RKO (cell line): ENCODE data around the gene DOCK9.

Source experiments
- DNase-seq: peaks from one replicate; pipeline ENCODE4 v3.0.0-alpha.2; 2016; ENCODE audit warnings: low spot score

DOCK9 gene

GRCh38 chr13:98795220-98795619, 182.6 kb downstream of the DOCK9 start:
- DNase-seq: no peak

GRCh38 chr13:98794498-98794897, 183.4 kb downstream of the DOCK9 start:
- DNase-seq: no peak

GRCh38 chr13:98792785-98793495, 184.9 kb downstream of the DOCK9 start:
- no peak for DNase-seq

DNA sequence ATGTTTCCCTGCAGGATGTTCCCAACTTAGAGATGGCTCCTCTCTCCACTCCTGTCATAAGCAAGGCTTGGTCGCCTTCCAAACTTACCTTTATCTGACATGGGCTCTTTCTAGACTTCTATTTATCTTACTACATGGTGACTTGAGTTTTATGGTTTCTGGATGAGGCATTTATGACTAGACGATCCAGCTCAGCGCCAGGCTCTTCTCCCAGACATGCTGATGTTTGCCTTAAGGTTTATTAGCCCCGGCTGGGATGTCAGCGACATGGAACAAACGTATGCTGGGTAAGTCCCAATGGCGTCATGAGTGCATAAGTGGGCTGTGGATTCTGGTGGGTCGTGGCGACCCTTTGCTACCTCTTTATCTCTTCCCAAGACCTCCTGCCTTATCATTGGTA, 185.5 kb downstream of the DOCK9 start:
- no peak for DNase-seq

- no peak for DNase-seq
These were observed 186.3 kb downstream of the DOCK9 start for GRCh38 chr13:98791611-98792010.

DNA sequence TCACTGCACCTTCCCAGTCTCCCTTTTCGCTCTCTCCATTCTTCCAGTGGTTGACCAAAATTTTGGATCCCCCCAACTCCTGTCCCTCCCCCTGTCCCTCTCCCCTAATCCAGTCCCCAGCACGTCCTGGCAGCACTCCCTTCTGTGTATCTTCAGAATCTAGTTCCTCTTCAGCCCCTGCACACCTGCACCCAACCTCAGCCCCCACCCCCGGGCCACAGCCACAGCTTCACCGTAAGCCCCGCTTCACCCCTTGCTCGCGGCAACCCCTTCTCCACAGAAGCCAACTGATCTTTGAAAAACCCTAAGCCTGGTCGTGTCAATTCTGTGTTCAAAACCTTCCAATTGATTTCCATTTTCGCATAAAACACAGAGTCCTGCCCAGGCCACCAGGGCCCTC, 189.9 kb downstream of the DOCK9 start:
- no peak for DNase-seq

- no peak for DNase-seq
These were observed 190.7 kb downstream of the DOCK9 start for GRCh38 chr13:98787173-98787572.

- DNase-seq: no peak
These were observed 191.8 kb downstream of the DOCK9 start for GRCh38 chr13:98786023-98786422.

DNA sequence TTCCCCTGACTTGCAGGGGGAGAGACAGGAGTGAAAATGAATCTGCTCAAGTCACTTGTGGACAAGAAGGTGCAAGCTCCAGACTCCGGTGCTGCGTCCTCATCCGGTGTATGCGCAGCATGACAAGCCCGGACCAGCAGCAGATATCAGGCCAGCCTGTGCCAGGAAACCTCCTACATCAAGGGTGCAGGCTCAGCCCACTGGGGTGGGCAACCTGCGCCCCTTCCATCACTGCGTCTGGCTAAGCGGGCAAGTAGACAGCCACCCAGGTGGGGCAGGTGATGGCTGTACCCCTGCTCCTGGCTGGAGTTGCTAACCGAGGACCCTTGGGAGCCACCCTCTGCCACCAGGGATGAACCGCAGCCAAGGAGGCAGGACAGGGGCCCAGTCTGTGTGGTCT, 192.5 kb downstream of the DOCK9 start:
- no peak for DNase-seq

DNA sequence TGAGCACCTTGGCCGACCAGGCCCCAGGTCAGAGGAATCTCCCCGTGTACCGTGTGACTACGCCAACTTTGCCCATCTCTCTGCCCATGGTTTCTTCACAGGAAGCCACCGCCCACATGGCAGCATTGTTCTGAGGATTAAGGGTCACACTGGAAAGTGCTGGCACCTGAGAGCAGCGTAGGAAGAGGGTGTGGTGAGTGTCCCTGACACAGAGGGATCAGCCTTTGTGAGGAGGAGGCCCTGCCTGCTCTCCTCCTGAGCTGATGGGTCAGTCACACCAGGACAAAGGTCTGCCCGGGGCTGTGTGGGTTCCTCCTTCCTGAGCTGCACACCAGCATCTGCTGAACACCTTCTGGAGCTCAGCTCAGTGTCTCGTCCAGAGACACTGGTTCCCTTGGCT, 193.2 kb downstream of the DOCK9 start:
- no peak for DNase-seq

- no peak for DNase-seq
These were observed 193.9 kb downstream of the DOCK9 start for GRCh38 chr13:98783856-98784478.

- no peak for DNase-seq
These were observed 195.2 kb downstream of the DOCK9 start for GRCh38 chr13:98782654-98783053.

GRCh38 chr13:98781905-98782304, 196.0 kb downstream of the DOCK9 start:
- DNase-seq: no peak

DNA sequence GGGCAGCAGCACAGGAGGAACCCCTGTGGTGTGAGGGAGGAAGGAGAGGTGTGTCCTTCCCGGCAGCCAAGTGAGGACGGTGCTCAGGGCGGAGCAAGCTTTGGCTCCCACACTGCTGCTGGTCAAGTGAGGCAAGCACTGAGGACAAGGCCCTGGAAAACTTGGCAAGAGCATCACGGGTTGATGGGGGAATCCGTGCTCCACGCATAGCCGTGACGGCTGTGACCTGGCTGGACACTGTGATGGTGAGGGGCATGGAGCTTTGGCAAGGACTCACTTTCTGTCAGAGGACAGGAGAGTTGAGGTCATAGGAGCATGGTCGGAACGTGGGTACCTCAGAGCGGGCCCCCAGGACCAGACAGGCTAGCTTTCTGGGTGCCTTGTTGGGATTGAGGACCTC, 196.4 kb downstream of the DOCK9 start:
- no peak for DNase-seq

- DNase-seq: no peak
These were observed 196.8 kb downstream of the DOCK9 start for GRCh38 chr13:98781045-98781444.

- DNase-seq: no peak
These were observed 197.4 kb downstream of the DOCK9 start for GRCh38 chr13:98780451-98780850.

- DNase-seq: no peak
These were observed 198.2 kb downstream of the DOCK9 start for GRCh38 chr13:98779695-98780094.

- no peak for DNase-seq
These were observed 199.1 kb downstream of the DOCK9 start for GRCh38 chr13:98778749-98779148.

DNA sequence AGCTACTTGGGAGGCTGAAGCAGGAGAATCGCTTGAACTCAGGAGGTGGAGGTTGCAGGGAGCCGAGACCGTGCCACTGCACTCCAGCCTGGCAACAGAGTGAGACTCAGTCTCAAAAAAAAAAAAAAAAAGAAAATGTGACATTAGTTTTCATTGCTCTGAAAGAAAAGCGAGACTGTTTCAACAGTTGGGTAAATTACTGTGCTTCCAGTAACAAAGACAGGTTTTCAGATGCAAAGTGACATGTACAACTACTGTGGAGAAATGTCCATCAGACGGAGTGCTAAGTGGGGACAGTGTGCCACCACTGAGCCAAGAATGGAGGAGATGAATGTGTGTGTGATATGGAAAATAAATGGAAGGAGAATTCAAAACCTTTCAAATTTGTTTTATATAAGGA, 201.2 kb downstream of the DOCK9 start:
- no peak for DNase-seq

DNA sequence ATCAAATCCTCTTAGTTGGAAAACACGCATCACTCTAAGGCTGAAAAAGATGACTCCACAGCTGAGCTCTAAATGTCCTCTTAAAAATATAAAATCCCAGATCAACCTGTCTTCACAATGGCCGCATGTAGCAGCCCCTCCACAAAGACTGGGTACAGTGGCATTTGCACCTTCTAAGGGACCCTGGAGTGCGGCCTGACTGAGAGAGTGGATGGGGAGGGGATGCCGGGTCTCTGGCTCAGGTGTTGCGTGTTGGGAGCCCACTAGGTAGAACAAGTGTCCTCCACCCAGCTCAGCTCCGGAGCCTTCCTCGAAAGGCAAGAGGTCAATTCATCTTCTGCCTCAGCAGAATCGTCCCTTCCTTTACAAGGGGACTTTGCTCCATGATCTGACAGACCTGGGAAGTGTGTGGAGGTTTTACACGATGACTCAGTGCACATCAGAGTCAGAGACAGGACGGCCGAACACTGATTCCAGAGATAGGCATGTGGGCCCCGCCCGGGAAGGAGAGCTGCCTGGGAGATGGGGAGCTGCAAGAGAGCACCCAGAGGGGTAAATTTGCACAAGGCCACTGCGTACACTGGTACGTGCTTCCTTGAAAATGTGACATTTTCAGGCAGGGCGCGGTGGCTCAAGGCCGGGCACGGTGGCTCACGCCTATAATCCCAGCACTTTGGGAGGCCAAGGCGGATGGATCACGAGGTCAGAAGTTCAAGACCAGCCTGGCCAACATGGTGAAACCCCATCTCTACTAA, 201.8 kb downstream of the DOCK9 start:
- peak; percentile 62 for DNase-seq

DNA sequence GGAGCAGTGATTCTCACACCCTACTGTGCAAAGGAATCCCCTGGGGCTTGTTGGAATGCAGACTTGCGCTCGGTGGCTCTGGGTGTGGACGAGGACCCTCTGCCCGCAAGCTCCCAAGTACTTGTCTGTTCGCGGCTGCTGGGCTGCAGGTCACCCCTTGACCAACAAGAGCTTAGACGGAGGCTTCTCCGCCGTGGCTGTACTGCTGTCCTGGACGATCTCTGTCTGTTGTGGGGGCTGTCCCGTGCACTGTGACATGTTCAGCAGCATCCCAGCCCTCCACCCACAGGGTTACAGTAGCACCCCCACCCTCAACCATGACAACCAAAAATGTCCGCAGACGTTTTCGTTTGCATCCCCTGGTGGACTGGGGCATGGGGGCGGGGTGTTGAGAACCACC, 202.5 kb downstream of the DOCK9 start:
- DNase-seq: no peak

DNA sequence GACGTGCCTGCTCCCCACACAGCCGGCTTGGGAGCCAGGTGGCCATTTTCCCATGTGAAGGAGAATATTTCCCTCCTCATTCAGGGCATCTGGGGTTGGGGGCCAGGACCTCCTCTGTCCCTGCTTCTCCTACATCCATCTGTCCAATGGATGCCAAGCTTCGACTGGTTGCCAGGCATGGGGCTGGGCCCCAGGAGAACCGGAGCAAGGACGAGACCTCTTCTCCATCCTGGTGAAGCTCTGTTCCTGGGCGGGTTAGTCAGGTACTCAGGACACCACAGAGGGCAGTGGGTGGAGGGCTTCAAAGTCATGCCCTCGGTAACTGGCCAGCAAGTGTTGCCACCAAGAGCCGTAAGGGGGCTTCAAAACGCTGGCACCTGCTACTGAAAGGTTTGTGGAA, 203.1 kb downstream of the DOCK9 start:
- DNase-seq: no peak

- DNase-seq: no peak
These were observed 203.9 kb downstream of the DOCK9 start for GRCh38 chr13:98773921-98774320.
